ENCODE data around the gene TSC22D1.

TSC22D1 gene

GRCh38 chr13:44426461-44426860, 149.7 kb downstream of the TSC22D1 start:
- no peak for DNase-seq (ENCODE audit: low read depth in 2 of 2)

GRCh38 chr13:44425815-44426078, 150.4 kb downstream of the TSC22D1 start:
- DNase-seq (ENCODE audit: low read depth in 2 of 2), result no peak

GRCh38 chr13:44425041-44425814, 150.9 kb downstream of the TSC22D1 start:
- no peak for DNase-seq (ENCODE audit: low read depth in 2 of 2)

DNA sequence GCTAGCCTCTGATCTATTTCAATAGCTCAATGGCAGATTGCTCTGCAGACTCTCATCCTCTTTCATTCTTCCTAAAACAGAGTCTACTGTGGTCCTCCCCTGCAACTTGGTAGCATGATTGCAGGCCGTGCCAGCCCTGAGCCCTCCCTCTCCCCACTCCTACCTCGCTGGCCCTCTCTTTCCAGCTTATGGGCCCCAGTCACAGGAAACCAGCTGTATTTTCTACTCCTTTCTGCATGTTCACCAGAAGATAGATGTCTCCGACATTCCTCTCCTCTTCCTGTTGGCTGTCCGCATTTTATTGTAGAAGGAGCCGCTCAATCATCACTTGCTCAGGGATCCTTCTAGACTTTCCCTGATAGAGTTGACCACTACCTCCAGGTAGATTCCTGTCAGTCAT, 152.3 kb downstream of the TSC22D1 start:
- no peak for DNase-seq (ENCODE audit: low read depth in 2 of 2)

DNA sequence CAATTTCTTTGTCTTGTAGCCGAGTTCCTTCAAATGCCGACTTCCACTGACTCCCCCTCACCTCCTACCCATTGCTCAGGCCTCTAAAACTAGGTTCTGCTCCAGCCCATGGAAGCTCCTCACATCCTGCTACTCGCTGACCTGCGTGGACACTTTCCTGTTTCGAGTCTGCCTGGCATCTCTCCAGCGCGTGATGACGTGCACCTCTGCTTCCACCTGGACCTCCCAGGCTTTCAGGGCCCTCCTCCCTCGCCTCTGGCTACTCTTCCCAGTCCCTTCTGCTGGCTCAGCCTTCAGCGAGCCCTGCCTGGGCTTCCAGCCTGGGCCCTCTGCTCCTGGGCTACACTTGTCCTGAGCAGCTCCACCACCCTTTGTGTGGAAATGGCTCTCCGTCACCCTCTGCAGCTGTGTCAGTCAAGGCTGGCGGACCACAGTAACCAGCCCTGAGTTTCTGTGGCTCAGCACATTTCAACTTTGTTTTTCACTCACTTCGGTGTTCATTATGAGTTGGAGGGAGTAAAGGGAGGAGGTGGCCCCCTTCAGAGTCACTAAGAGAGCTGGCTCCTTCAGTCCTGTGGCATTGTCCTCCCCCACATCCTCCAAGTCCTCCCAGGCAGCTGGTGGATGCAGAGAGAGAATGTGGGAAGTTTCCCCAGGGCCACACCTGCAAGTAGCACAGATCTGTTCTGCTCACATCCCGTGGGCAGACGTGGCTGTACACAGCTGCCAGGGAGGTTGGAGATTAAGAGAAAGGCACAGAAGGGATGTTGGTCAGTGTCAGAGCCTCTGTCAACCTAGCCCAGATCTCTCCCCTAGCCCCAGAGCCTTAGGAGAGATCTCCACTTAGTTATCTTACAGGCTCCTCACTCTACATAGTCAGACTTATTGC, 153.1 kb downstream of the TSC22D1 start:
- DNase-seq (ENCODE audit: low read depth in 2 of 2), result no peak

- DNase-seq (ENCODE audit: low read depth in 2 of 2), result no peak
Observed at GRCh38 chr13:44421853-44422525, 154.1 kb downstream of the TSC22D1 start.

GRCh38 chr13:44420376-44421220, 155.5 kb downstream of the TSC22D1 start:
- no peak for DNase-seq (ENCODE audit: low read depth in 2 of 2)

DNA sequence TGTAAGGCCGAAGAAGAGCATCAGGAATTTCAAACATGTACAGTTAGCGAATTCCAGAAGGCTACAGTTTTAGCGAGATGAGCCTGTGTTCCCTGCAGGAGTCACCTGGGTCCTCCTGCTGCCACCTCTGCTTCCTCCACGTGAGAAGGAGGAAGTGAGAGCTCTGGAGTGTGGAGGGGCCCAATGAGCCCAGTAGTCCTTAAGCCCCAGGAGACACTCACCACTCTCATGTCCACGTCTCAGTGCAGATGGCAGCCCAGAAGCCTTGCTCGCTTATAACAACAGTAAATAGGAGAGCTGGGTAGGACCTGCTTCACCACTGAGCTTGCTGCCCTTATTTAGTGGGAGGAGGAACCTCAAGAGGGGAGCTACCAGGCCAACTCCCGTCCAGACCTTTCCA, 158.3 kb downstream of the TSC22D1 start:
- DNase-seq (ENCODE audit: low read depth in 2 of 2), result no peak

DNA sequence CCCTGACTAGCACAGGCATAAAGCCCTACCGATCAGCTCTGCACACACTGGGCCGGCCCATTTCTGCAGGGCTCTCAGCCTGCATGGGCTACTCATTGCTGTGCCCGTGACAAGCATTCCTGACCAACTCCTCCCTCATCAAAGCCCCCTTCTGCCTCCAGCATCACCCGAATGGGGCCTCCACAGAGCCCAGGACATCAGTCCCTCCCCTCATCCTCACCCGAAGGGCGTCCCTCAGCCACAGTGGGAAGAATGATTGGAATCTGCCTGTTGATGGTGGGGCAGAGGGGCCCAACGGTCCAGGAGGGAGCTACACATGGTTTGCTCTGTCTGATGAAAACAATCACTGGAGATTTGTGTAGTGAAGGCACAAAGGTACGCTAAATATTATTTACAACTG, 158.7 kb downstream of the TSC22D1 start:
- DNase-seq (ENCODE audit: low read depth in 2 of 2), result no peak

- no peak for DNase-seq (ENCODE audit: low read depth in 2 of 2)
Observed at GRCh38 chr13:44416744-44417143, 159.4 kb downstream of the TSC22D1 start.

- no peak for DNase-seq (ENCODE audit: low read depth in 2 of 2)
Observed at GRCh38 chr13:44416301-44416700, 159.8 kb downstream of the TSC22D1 start.

GRCh38 chr13:44415815-44416214, 160.3 kb downstream of the TSC22D1 start:
- no peak for DNase-seq (ENCODE audit: low read depth in 2 of 2)

DNA sequence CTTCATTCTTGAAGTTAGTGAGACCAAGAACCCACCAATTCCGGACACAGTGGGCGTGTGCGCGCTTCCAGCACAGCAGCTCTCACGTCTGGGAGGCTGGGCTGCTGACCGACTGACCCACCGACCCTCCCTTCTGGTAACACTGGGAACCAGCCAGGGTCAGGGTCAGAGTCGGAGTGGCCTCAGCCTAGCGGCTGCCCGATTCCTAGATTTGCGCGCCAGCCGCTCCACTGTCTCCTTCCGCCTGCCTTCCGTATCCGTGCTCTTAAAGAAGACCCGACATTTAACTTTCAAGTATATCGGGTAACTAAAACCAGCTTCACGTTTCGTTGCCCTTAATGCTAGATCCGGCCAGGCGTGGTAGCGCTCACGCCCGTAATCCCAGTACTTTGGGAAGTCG, 161.4 kb downstream of the TSC22D1 start:
- no peak for DNase-seq (ENCODE audit: low read depth in 2 of 2)

GRCh38 chr13:44413095-44413494, 163.0 kb downstream of the TSC22D1 start:
- DNase-seq (ENCODE audit: low read depth in 2 of 2), result no peak

DNA sequence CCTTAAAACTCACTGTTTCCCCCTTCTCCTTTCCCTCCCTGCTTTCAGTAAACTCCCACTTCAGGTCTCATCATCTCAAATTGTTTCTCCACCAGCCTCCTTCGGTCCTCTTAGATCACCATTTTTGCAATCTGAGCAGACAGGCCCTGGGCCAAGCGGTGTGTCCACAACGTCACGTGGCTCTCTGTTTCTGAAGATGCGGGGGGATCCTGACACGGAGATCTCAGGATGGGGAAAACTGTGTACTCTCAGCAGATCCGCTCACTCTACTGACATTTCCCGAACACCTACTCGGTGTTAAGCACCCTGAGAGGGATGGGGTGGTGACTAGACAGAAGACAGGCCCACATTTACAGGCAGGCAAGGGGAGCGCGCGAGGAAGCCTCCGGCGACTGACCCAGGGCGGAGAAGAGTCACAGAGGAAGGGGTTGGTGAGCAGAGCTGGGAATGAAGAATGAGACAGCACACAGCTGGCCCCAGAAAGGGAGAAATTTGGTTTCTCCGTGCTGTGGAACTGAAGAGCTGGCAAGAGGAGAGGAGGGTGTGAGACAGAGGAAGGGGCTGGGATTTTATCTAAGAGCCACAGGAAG, 163.7 kb downstream of the TSC22D1 start:
- no peak for DNase-seq (ENCODE audit: low read depth in 2 of 2)

DNA sequence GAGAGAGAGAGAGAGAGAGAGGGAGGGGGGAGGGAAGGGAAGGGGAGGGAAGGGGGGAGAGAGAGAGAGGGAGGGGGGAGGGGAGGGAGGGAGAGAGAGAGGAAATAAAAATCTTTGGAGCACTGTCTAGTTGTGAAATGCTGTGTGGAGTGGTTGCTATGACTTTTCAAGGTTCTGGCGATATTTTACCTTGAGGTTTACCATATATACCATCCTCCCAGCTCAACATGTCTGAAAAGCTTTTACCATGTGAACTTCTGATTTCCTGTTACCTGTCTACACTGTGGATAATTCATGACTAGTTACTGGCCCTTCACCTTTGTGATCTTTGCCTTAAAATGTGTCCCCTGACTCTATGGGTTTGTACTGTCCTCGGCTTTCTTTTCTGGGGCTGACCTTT, 164.3 kb downstream of the TSC22D1 start:
- DNase-seq (ENCODE audit: low read depth in 2 of 2), result no peak

DNA sequence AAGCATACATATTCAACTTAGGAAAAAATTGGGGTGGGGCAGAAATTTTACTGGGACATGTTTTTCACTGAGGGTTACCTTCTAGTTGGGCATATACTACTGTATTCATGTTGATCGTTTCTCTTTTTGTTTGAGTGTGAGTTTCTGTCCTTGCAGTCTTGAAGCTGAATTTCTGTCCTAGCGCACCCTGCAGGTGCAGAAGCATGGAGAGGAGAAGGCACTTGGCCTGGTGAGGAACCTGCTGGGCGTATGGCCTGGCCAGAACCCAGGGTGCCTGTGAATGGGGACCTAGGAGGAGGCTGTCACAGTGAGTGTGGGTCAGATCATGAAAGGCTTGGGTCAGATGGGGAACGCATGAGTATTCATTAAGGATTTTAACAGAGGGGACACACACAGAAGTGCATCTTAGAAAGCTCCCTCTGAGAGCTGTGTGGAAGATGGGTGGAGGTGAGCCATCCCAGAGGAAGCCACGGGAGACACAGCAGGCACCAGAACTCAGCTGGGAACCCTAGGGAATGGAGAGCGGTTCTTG, 165.7 kb downstream of the TSC22D1 start:
- DNase-seq (ENCODE audit: low read depth in 2 of 2), result no peak

DNA sequence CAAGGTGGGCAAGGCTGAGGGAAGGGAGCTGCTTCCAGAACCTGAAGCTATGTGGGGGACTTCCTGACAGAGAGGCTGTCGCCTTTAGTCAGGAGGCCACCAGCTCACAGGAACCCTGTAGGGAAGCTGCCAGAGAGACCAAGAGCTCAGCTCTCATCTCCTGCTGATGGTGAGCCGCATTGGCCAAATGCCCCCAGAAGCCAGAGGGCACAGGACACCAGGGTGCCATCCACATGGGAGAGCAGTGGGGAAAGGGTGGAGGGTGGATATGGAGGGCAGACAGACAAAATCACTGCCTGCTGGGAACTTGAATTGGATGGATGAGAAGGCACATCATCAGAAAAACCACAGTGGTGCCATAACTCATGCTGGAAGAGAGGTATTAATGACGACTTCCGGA, 166.5 kb downstream of the TSC22D1 start:
- no peak for DNase-seq (ENCODE audit: low read depth in 2 of 2)

- DNase-seq (ENCODE audit: low read depth in 2 of 2), result no peak
Observed at GRCh38 chr13:44407891-44408290, 168.2 kb downstream of the TSC22D1 start.

DNA sequence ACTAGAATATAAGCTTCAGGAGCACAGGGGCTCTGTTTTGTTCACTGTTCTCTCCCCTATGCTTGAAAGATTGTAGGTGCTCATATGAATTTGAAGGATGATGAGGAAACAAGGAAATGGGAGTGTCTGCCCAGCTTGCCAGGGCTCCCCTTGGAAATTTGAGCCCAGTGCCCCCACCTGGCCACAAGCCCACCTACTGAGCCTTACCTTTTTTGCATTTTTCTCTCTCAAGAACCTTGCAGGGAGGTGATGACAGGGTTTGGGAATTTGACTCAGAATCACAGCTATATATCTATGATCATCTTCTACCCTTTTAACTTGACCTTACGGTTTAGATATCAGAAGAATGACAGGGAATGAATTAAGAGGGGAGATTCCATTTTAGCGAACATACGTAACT, 168.8 kb downstream of the TSC22D1 start:
- DNase-seq (ENCODE audit: low read depth in 2 of 2), result no peak

GRCh38 chr13:44406617-44407016, 169.5 kb downstream of the TSC22D1 start:
- no peak for DNase-seq (ENCODE audit: low read depth in 2 of 2)
